Measurements from ENCODE around the gene C14orf93.

DNA sequence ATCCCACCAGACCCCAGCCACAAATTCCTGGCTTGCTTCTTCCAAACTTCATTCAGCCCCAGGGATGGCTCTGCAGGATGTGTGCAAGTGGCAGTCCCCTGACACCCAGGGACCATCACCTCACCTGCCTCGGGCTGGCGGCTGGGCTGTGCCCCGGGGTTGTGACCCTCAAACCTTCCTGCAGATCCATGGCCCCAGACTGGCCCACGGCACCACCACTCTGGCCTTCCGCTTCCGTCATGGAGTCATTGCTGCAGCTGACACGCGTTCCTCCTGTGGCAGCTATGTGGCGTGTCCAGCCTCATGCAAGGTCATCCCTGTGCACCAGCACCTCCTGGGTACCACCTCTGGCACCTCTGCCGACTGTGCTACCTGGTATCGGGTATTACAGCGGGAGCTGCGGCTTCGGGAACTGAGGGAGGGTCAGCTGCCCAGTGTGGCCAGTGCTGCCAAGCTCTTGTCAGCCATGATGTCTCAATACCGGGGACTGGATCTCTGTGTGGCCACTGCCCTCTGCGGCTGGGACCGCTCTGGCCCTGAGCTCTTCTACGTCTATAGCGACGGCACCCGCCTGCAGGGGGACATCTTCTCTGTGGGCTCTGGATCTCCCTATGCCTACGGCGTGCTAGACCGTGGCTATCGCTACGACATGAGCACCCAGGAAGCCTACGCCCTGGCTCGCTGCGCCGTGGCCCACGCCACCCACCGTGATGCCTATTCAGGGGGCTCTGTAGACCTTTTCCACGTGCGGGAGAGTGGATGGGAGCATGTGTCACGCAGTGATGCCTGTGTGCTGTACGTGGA, 32.4 kb upstream of the C14orf93 start, which contains the start of gene PSMB11:
- TF ChIP-seq MYC (IDR thresholded peaks at IDR 0.05; ENCODE audit: borderline replicate concordance, low read length) (no peak), FOSL2 (IDR thresholded peaks at IDR 0.05) (no peak), FOSL2 (CRISPR knock-in tag; IDR thresholded peaks at IDR 0.05) (no peak), ESRRA (IDR thresholded peaks at IDR 0.05; ENCODE audit: borderline replicate concordance, low read length) (no peak), CHD2 (IDR thresholded peaks at IDR 0.05; ENCODE audit: low read length, partially characterized antibody) (no peak), MAZ (IDR thresholded peaks at IDR 0.05; ENCODE audit: borderline replicate concordance, low read depth, low read length) (no peak), TP53 (CRISPR knock-in tag; IDR thresholded peaks at IDR 0.05) (no peak), ZFP36 (IDR thresholded peaks at IDR 0.05; ENCODE audit: borderline replicate concordance, partially characterized antibody) (no peak), RAD21 (conservative IDR thresholded peaks at IDR 0.05 in 1 of 2, IDR thresholded peaks at IDR 0.05 in 1 of 2) (no peak), MAFK (IDR thresholded peaks at IDR 0.05; ENCODE audit: partially characterized antibody) (no peak)
- TF ChIP-seq, protein P1, sequence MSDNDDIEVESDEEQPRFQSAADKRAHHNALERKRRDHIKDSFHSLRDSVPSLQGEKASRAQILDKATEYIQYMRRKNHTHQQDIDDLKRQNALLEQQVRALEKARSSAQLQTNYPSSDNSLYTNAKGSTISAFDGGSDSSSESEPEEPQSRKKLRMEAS (IDR thresholded peaks at IDR 0.05), result no peak
- TF ChIP-seq, protein P2, sequence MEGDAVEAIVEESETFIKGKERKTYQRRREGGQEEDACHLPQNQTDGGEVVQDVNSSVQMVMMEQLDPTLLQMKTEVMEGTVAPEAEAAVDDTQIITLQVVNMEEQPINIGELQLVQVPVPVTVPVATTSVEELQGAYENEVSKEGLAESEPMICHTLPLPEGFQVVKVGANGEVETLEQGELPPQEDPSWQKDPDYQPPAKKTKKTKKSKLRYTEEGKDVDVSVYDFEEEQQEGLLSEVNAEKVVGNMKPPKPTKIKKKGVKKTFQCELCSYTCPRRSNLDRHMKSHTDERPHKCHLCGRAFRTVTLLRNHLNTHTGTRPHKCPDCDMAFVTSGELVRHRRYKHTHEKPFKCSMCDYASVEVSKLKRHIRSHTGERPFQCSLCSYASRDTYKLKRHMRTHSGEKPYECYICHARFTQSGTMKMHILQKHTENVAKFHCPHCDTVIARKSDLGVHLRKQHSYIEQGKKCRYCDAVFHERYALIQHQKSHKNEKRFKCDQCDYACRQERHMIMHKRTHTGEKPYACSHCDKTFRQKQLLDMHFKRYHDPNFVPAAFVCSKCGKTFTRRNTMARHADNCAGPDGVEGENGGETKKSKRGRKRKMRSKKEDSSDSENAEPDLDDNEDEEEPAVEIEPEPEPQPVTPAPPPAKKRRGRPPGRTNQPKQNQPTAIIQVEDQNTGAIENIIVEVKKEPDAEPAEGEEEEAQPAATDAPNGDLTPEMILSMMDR (IDR thresholded peaks at IDR 0.05), result no peak
- TF ChIP-seq, protein P3, sequence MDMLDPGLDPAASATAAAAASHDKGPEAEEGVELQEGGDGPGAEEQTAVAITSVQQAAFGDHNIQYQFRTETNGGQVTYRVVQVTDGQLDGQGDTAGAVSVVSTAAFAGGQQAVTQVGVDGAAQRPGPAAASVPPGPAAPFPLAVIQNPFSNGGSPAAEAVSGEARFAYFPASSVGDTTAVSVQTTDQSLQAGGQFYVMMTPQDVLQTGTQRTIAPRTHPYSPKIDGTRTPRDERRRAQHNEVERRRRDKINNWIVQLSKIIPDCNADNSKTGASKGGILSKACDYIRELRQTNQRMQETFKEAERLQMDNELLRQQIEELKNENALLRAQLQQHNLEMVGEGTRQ (IDR thresholded peaks at IDR 0.05), result no peak

Measured in A549 (cell line).